Measurements from ENCODE around the gene RBM47.
"Not testable (repeated sequence)": the region's sequence is repeated elsewhere in the genome, so short reads cannot be mapped to it uniquely, and the experiment has no call there.

RBM47 gene

DNA sequence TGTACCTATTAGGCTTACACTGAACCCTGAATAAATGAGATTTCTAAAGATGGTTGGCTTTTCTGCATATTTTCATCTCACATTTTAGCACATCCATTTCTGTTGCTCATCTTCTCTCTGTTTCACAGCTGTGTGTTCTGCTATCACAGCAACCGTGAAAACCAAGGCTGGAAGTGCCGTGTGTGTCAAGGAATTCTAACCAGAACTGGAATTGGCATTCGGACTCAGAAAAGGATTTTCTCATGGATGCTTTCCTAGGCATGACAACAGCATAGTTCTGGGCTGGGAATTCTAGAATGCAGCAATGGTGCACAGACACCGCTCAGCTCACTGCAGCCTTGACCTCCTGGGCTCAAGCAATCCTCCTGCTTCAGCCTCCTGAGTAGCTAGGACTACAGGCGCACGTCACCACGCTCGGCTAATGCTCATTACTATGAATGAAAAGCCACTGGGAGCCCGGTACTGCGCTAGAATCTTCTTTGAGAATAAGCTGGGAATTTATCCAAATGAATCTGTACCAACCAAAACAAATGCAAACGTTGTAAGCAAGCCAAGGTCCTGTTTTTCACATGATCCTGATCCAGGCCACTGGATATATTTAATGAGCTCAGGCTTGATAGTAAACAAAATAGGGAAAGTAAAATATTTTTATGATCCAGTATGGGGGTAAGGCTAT is 105.2 kb downstream of the RBM47 start:
- no peak for DNase-seq

DNA sequence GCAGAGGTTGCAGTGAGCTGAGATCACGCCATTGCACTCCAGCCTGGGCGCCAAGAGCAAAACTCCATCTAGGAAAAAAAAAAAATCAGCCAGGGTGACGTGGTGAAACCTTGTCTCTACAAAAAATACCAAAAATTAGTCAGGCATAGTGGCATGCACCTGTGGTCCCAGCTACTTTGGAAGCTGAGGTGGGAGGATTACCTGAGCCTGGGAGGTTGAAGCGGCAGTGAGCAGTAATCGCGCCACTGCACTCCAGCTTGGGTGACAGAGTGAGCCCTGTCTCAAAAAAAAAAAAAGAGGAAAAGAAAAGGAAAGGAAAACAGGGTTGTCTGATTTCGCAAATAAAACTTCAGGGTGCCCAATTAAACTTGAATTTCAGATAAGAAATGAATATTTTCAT is 106.1 kb downstream of the RBM47 start:
- no peak for DNase-seq

DNA sequence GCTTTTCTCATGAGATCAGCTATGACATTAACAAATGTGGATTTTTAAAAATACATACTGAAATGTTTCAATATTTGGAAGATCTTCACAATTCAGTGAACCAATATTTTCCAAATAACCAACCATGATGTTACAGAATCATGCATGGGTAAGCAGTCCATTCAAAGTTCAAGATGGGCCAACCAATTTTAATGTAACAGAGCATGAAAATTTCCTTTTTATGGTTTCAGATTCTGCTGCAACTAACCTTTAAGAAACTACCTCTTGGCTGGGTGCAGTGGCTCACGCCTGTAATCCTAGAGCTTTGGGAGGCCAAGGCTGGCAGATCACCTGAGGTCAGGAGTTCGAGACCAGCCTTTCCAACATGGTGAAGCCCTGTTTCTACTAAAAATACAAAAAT is 107.7 kb downstream of the RBM47 start:
- DNase-seq, result no peak

DNA sequence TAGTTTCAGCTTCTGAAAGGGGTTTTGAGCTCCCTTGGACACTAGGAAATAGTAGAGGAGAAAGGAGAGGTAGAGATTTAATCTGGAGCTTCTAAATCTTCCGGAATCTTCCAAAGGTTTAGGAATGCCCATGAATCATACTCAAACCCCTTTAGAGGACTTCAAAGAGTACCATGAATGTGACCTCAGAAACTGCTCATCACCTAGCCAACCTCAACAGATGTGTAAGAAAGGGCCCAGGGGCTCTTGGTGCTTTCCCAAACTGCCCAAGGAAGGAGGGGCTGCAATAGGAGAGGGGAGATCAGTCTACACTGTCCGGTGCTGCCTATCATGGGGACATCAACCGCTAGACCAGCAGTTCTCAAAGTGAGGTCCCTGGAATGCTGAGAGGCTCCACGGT is 109.1 kb downstream of the RBM47 start:
- DNase-seq, result no peak

DNA sequence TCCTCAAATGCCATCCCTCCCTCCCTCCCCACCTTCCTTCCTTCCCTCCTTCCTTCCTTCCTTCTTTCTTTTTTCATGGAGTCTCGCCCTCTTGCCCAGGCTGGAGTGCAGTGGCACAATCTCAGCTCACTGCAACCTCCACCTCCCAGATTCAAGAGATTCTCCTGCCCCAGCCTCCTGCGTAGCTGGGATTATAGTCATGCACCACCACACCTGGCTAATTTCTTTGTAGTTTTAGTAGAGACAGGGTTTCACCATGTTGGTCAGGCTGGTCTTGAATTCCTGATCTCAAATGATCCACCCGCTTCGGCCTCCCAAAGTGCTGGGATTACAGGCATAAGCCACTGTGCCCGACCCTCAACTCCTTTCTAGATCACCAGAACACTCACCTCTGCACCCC is 112.6 kb downstream of the RBM47 start:
- not testable (repeated sequence) for DNase-seq

DNA sequence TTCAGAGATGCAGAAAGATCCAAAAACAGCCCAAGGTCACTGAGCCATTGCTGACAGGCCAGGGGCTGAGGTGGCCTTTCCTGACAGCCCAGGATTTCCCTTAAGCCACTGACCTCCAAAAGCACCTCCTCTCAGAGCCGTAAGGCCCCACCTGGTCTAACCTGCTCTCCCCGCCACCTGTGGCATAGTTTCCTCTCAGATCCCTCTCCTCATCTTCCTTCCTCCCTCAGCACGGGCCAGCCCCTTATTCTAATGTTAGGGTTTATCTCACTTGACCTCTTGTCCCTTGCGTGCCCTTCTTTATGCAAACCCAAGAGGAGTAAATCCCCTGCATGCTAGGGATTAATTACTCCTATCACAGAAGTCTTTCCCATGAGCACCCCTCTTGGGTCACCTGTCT is 113.0 kb downstream of the RBM47 start:
- no peak for DNase-seq

DNA sequence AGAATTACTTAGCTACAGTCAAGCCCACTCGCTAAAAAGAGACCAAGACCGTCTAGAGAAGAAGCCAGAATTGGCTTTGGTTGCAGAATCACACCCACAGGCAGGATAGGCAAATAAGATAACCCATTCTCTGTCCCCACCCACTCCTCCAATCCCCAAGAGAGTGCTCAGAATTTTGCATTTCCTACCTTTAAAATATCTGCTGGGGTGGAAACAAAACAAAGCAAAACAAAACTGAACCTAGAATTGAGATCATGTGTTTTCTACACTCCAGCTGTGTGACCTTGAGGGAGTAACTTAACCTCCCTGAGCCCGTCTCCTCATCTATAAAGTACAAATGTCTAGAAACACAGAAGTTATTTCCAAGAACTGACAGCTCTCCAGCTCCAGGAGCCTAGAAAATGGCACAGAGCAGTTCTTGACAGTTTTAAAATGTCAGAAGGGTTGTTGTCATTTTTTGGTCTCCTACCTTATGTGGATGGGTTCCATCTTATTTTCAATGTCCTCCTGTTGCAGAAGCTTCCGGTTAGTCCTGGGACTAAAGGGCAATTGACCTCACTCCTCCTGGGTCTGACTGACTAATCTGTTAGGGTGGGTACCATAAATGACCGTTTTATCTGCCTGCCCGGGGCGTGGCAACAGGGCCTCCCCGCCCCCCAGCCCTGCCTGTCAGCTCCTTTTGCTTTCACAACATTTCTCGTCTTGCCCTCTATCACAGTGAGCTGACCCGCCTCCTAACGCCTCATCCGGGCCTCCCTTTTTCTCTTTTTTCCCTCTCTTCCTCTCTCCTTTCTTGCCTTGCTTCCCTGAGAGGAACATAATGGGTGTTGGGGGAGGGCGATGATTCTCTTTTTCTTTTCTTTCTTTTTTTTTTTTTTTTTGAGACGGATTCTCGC is 114.0 kb downstream of the RBM47 start:
- no peak for DNase-seq

DNA sequence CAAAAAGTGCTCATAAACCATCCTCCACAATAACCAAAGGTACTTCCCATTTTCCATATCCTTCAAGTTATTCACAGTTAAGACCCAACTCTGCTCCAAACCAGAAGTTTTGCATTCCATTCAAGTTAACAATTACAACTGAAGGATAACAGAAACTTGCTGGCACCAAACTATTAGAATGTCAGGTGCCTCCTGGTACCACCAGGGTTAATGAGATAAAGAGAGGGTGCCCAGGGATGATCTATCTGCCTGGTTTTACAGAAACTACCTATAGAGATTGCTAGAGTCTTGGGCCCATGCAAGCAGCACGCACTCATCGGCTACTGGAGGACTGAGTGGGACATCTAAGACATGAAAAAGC is 114.6 kb downstream of the RBM47 start:
- DNase-seq, result no peak

DNA sequence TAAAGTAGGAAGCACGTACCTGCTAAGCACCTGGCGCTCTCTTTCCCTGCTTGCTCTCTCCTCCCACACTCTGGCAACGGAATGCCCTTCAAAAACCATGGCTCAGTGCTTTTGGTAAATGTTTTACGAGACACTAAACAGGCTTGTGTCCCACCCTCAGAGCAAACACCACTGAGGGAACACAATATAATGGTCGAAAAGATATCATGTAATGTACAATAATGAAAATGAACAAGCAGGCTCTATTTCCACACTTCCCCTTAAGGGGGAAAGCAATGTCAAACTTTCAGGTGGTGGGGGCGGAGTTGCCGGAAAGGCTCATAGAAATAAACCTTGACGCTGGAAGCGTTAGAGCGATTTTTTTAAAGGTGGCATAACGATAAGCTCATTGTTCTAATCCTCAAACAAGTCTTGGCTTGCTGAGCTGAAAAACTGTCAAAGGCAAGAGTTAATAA is 115.1 kb downstream of the RBM47 start:
- DNase-seq, result no peak

DNA sequence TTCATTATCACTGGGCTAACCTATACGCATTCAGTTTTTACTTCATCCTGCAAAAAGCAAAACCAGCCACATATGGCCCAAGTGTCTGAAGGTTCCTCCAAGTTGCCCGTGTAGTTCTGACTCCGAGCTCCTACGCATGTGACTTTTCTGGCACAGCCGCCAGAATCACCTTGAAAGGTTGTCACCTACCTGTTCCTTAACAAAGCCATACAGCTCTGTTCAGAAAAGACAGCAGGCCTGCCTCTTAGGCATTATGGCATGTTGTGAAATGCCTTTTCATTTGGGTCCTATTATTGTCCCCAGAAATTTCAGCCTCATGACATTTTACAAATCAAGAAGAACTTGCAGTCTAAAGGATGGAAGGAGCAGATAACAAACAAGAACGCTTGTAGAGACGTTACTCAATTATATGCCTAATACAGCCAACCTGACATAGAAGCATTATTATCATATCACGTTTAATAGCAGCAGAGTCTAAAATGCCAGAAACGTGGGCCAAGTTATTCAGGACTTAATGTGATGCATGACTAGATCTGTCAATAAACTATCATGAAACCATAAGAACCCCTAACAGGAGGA is 118.5 kb downstream of the RBM47 start:
- no peak for DNase-seq

DNA sequence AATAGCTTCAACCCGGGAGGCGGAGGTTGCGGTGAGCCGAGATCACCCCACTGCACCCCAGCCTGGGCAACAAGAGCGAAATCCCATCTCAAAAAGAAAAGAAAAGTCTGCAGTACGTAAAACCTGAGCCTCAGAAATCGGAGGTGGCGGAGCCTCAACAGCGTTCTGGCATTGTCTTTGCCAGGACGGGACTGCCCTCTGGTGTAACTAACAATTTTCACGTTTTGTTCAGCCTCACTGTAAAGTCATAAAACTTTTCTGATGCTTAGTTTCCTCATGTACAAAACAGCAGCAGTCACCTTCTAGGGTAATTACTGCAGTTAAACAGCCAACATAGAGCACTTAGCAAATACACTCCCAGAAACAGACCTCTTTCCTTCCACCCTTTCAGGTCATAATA is 121.7 kb downstream of the RBM47 start:
- no peak for DNase-seq

DNA sequence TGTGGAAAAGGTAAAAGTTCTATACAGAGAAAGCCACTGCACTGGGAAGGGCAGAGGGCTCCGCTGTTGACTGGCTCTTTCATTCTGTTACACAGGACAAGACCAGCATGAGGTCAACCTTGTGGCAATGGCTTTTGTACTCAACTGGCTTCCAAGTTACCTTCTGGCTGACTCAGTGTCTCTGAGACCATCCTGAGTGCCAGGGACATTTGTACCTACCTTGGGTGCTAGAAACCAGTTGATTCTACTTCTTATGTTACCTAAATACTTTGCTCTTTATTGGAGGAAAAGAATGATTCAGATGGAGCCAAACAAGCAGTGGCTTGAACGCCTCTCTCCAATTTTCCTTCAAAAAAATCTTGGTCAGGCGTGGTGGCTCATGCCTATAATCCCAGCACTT is 123.2 kb downstream of the RBM47 start:
- DNase-seq, result no peak

DNA sequence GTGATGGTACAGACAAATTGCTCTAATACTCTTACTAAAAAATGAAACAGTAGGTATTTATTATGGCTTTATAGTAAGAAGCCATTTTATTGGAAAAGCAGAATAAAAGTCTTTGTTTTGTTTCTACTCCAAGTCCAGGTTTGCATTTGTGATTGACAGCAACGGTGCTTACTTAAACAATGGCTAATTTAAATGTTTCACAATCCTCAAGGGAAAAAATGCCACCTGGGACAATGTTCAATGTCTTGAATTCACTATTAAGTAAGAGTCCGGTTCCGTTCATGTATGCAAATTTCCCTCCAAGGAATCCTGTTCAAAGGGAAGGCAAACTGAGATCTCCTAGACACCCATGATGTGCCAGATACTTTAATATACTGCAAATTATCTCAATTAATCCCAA is 123.6 kb downstream of the RBM47 start:
- no peak for DNase-seq

DNA sequence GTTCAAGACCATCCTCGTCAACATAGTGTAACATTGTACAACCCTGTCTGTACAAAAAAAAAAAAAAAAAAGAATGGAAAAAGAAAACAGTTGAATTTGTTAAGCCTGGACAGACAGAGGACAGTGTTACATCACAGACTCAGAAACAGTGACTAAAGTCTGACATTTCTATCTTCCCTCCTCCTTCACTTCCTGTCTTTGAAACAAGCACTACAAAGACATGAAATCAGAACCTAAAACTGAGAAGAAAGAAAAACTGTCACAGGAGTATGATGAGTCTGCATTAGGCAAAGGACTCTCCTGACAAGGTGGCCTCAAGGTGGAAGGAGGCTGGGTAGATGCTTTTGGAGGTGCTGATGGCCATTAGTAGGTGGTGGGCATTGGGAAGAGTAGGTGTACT is 126.7 kb downstream of the RBM47 start:
- DNase-seq, result peak; percentile 30 to 32

DNA sequence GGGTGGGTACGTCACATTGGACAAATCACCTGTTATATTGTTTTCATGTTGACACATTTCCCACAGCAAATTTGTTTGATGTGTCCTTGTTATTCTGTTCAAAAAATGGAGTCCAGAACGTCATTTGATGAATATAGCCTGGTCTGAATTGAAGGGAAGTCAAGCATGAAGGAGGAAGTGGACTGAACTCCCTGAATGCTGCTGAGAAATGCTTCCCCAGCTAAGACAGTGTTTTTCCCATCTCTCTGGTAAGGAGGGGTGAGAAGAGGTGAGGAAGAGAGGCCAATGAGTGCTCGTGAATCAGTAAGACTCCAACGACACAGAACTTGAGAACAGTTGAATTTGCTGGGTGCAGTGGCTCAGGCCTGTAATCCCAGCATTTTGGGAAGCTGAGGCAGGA is 127.4 kb downstream of the RBM47 start:
- no peak for DNase-seq

DNA sequence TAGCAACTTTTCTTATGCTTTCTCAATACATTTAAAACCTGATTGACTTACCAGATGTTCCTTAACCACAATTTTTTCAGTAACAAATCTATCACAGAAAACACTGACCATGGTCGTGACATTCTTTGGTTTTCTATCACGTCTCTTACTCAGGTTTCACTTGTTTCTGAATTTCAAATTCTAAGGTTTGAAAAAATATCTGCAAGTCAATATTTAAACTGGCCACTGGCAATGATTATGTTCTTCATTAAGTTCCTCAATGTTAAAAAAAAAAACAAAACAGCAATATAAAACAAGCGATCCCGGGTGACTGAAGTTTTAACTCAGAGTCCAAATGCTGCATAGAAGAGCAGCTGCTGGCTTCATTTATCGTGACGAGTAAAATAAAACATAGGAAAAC is 128.9 kb downstream of the RBM47 start:
- no peak for DNase-seq

DNA sequence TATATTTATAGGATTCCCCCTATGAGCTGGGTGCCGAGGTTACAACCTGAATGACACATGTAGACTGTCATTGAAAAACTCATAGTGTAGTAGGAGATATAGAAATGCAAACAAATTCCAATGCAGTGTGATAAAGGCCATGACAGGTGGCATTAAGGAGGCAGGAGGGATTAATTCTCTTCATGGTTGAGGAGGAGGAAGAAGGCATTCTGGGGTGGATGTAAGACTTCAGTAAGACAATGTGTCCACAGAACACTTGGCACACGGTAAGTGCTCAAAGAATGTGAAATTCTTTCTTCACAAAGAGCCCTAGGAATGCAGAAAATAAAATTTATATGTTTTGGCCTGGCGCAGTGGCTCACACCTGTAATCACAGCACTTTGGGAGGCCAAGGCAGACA is 136.5 kb downstream of the RBM47 start:
- DNase-seq, result no peak

DNA sequence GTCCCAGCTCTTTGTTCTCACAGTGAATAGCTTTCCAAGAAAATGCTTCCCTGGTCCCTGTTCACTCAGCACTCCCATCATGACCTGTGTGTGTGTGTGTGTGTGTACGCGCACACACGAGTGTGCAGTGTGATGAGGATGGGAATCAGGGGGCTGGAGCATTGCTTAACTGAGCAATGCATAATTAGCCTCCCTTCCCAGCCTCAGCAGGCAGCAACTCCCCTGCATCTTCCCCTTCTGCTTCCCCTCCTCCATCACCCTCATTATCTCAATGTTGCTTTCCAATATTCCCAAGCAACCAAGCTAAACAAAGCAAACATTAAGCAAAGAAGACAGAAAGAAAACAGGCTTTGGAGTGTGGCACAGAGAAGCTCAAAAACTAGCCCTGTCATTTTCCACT is 137.0 kb downstream of the RBM47 start:
- DNase-seq, result no peak

DNA sequence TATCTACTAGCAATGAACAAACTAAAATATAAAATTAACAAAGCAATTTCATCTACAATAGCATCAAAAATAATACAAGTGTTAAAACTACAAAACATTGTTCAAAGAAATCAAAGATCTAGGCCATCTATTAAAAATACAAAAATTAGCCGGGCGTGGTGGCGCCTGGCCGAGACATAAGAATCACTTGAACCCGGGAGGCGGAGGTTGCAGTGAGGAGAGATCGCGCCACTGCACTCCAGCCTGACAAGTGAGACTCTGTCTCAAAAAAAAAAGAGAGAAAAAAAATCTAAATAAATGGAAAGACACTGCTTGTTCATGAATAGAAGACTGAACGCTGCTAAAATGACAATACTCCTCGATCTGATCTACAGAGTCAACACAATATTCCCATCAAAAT is 139.2 kb downstream of the RBM47 start:
- DNase-seq, result no peak

DNA sequence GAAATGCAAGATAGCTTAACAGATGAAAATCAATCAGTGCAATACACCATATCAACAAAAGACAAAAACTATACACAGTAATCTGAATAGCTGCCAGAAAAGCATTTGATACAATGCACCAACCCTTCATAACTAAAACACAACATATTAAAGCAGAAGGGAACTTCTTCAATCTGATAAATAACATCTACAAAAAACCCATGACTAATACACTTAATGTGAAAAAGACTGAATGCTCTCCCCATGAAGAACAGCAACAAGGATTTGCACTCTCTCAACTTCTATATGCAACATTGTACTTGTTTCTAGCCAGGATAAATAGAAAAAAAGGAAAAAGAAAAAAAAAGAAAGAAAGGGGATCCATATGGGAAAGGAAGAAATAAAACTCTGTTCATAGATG is 139.7 kb downstream of the RBM47 start:
- DNase-seq, result no peak

DNA sequence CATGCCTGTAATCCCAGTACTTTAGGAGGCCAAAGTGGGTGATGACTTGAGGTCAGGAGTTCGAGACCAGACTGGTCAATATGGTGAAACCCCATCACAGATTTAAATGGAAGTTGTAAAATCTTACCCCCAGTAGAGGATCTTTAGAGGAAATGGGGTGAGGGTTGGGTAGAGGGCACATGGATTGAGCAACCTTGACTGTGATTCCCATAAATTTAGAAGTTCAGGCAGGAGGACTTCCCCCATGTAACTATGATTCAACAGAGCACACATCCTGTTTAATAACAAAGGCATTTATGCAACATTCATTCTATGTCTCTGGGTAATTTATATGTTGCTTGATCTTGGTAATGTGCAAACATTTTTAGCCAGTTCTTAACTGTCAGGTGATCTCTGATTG is 143.1 kb downstream of the RBM47 start:
- DNase-seq, result peak; percentile 66 to 79

DNA sequence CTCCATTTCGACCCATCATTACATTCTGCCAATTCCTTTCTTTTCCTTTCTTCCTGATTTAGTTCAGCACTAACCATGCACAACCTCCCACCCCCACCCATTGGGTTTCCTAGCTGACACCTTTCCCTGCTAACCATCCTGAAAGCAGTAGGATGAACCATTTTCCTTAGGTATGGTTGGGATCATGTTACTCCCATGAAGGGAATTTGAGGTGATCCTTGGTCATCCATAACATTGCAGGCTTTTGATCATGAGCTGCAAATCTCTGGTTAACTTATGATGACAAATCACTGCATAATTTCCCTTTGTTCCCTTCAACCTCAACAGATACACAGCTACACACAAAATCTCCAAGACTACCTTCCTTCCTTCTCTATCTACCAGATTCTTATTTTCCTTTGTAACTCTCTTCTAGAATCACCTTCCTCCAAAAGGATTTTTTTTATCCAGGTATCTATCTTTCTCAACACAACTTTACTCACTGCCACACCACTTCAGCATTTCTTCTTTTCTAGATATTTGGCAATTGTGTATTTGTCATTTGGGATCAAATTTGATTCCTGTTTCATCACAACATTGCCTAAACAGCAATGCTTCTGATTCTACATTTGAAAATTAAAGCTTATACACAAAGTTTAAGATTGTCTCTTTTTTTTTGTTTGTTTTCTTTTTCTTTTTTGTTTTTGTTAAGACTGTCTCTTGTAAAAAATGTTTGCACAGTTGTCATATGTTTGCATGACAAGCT is 145.1 kb downstream of the RBM47 start:
- DNase-seq, result no peak

DNA sequence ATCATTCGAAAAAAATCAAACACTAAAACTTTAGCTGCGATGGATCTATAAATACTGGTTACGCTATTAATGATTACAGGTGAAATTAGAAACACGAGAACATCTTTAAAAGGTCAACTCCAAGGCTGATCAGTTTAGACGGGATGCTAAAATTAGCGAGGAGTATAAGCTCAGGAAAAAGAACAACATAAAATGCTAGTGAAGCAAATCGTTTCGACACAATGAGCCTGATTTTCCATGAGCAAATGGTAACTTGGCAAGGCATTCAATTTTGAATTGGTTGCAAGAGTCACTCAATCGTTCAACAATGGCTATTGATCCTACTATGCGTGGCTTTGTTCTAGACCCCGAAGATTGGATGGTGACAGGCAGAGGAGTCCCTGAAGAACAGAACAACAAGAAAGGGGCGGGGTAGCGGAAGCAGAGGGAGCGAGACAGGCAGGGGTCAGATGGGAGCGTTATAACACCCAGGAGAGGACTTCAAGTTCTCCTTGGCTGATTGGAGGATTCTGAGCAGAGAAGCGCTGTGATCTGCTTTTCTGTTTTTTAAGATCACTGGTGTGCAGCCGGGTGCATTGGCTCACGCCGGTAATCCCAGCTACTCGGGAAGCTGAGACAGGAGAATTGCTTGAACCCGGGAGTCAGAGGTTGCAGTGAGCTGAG is 146.5 kb downstream of the RBM47 start:
- DNase-seq, result no peak
